ENCODE measurements around the gene ALDH16A1.

DNA sequence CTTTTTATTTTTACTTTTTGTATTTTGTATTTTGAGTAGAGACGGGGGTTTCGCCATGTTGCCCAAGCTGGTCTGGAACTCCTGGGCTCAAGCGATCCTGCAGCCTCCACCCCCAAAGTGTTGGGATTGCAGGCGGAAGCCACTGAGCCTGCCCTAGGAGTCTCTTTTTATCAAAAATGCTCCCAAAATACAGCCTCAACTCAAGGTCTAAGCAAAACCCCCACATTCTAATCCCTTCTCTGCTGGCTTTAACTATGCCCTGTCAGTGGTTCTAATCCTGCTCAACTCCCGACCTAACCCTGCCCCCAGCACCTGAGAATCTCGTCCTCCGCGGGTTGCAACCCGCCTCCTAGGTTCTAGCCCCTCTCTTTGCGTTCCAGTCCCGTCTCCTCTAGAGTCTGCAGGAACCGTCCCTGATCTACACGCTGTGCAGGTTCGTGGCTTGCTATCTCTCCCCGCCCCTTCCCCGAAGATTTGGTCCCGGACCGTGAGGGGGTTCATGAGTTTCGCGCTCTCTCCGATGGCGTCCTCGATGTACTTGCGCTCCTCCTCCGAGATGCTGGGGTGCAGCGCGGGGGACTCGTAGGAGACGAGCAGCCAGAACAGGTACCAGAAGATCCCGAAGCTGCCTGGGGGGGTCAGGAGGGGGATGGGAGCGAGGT, 19.7 kb upstream of the ALDH16A1 start:
- TF ChIP-seq, protein P1, sequence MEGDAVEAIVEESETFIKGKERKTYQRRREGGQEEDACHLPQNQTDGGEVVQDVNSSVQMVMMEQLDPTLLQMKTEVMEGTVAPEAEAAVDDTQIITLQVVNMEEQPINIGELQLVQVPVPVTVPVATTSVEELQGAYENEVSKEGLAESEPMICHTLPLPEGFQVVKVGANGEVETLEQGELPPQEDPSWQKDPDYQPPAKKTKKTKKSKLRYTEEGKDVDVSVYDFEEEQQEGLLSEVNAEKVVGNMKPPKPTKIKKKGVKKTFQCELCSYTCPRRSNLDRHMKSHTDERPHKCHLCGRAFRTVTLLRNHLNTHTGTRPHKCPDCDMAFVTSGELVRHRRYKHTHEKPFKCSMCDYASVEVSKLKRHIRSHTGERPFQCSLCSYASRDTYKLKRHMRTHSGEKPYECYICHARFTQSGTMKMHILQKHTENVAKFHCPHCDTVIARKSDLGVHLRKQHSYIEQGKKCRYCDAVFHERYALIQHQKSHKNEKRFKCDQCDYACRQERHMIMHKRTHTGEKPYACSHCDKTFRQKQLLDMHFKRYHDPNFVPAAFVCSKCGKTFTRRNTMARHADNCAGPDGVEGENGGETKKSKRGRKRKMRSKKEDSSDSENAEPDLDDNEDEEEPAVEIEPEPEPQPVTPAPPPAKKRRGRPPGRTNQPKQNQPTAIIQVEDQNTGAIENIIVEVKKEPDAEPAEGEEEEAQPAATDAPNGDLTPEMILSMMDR (conservative IDR thresholded peaks at IDR 0.05 in 1 of 2, IDR thresholded peaks at IDR 0.05 in 1 of 2; ENCODE audit: low read depth in 1 of 2, low read length in 2 of 2): no peak
- TF ChIP-seq EZH2 (IDR thresholded peaks at IDR 0.05; ENCODE audit: low read length, missing control alignments): peak; percentile 79
